GM19455 (cell line): ENCODE results near the gene CXCR4.

Source experiments
- ATAC-seq: cut with Tn5 transposase; IDR thresholded peaks from one replicate; pipeline ENCODE4 v1.9.1; 2021; ENCODE audit not compliant: unreplicated experiment

CXCR4 gene

GRCh38 chr2:136131961-136132824 lies 14.2 kb upstream of the CXCR4 start:
- ATAC-seq, result peak; percentile 77

- peak; percentile 6 for ATAC-seq
Observed at GRCh38 chr2:136131484-136131960, 13.6 kb upstream of the CXCR4 start.

GRCh38 chr2:136130511-136130910 lies 12.6 kb upstream of the CXCR4 start:
- no peak for ATAC-seq

- ATAC-seq, result no peak
Observed at GRCh38 chr2:136130045-136130444, 12.1 kb upstream of the CXCR4 start.

GRCh38 chr2:136129601-136130000 lies 11.7 kb upstream of the CXCR4 start:
- ATAC-seq, result no peak

GRCh38 chr2:136128905-136129304 lies 11.0 kb upstream of the CXCR4 start:
- ATAC-seq, result no peak

- ATAC-seq, result no peak
Observed at GRCh38 chr2:136128366-136128765, 10.4 kb upstream of the CXCR4 start.

- no peak for ATAC-seq
Observed at GRCh38 chr2:136127356-136127755, 9.4 kb upstream of the CXCR4 start.

GRCh38 chr2:136126421-136126926 lies 8.5 kb upstream of the CXCR4 start:
- no peak for ATAC-seq

GRCh38 chr2:136126021-136126420 lies 8.1 kb upstream of the CXCR4 start:
- ATAC-seq, result no peak

GRCh38 chr2:136125236-136125635 lies 7.3 kb upstream of the CXCR4 start:
- no peak for ATAC-seq

- no peak for ATAC-seq
Observed at GRCh38 chr2:136124805-136125204, 6.9 kb upstream of the CXCR4 start.

- ATAC-seq, result no peak
Observed at GRCh38 chr2:136122661-136123060, 4.7 kb upstream of the CXCR4 start.

- no peak for ATAC-seq
Observed at GRCh38 chr2:136121204-136121910, 3.4 kb upstream of the CXCR4 start.

GRCh38 chr2:136119717-136120675 lies 2.0 kb upstream of the CXCR4 start:
- no peak for ATAC-seq

- ATAC-seq, result no peak
Observed at GRCh38 chr2:136118819-136119716, 1.1 kb upstream of the CXCR4 start.

GRCh38 chr2:136117391-136117841 lies 533 bp downstream of the CXCR4 start:
- peak; percentile 33 for ATAC-seq

GRCh38 chr2:136116813-136117390 lies 1.0 kb downstream of the CXCR4 start:
- ATAC-seq, result peak; percentile 69

- ATAC-seq, result peak; percentile 15
Observed at GRCh38 chr2:136116151-136116812, 1.7 kb downstream of the CXCR4 start.
